HG03097 (cell line): ENCODE data around the gene TPRG1L.

ENCODE experiments used
- ATAC-seq: cut with Tn5 transposase; IDR thresholded peaks from one replicate; pipeline ENCODE4 v1.9.1; 2021; ENCODE audit not compliant: unreplicated experiment, low FRiP score

Gene TPRG1L

GRCh38 chr1:3641816-3642215, 17.0 kb downstream of the TPRG1L start:
- no peak for ATAC-seq

DNA sequence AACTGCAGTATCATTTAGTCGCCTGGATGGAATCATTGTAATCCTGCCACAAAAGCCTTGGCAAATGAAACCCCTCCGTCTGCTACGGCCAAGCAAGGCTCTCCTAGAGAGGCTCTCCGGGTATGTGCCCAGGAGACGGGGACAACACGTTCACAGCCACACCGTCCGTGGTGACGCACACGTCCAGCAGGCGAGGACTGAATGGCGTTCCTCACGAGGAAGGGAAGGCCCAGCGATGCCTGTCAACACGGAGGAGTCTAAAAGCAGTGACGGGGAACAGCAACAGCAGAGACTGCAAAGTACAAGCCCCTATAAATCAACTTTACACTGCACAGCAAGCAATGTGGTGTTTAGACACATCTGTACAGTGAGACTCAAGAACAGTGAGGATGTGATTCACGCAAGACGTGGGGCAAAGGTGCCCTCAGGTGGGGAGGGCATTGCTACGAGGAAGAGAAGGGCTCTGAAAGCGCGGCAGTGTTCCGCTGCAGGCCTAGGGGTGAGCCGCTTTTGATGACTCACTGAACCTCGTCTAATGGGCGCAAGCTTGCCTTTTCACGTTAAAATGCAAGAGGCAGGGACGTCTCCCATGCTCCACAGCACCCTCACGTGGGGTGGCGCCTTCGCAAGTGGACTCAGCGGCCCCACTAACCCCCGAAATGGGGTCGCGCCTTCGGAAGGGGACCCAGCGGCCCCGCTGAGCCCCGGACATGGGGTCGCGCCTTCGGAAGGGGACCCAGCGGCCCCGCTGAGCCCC, 18.3 kb downstream of the TPRG1L start:
- no peak for ATAC-seq

DNA sequence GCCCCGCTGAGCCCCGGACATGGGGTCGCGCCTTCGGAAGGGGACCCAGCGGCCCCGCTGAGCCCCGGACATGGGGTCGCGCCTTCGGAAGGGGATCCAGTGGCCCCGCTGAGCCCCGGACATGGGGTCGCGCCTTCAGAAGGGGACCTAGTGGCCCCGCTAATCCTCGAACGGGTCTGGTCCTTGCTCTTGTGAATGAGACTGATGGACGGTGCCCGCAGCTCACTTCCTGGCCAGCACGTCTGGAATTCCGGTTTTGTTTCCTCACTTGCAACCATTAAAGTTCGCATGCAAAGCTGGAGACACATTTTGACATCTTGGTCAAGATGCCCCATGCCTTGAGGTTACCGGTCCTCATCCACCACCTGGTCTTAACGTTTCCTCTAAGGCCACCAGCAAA, 19.5 kb downstream of the TPRG1L start:
- ATAC-seq = no peak

GRCh38 chr1:3645247-3645646, 20.4 kb downstream of the TPRG1L start:
- no peak for ATAC-seq

DNA sequence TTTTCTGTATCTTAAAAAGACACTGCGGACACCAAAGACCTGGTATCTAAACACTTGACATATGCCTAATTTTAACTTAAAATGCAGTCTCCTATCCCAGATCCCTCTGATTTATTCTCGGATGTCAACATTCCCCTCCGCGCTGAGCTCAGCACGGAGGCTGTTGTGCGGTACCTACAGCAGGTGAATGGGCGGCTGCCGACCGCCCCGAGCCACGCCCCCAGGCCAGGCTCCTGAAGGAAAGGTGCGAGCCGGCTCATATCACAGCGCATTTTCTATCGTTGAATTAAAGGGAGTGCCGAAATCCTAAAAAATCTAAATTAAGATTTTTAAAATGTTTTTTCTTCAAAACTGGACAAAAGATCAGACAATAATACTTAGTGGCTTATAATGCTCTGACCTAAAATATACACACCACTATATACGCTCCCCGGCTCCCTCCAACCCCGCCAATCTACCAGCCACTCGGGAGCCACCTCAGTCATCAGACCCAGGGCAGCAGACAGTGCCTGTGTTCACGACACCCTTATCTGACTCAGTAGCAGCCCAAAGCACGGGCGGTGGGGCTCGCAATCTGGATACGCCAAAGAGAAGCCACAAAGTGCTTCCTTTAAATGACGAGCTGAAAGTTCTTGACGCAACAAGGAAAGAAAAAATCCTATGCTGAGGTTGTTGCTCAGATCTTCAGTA, 21.0 kb downstream of the TPRG1L start:
- ATAC-seq = no peak

DNA sequence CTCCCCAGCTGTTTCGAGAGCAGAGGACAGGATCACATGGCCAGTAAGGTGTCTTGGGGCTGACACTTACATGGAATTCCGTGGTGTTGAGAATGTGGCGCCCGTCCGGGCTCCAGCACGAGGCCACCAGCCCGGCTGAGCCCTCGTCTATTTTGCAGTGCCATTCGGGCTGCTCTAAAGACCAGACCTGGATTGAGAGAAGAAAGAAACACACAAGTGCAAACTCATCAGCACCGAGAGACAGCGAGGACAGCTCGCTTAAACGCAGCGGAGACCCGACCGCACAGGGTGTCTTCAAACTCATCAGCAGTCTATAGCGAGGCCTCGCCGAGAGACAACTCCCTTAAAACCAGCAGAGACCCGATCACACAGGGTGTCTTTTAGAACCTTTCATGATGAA, 21.8 kb downstream of the TPRG1L start:
- ATAC-seq = no peak

GRCh38 chr1:3649342-3650247, 24.8 kb downstream of the TPRG1L start, which contains the start of gene WRAP73:
WRAP73 (minus strand) TSS chr1:3650103; CDS start chr1:3649999, 104 bp downstream.
- peak; percentile 82 for ATAC-seq

- no peak for ATAC-seq
These were observed 25.6 kb downstream of the TPRG1L start for GRCh38 chr1:3650248-3651025.

DNA sequence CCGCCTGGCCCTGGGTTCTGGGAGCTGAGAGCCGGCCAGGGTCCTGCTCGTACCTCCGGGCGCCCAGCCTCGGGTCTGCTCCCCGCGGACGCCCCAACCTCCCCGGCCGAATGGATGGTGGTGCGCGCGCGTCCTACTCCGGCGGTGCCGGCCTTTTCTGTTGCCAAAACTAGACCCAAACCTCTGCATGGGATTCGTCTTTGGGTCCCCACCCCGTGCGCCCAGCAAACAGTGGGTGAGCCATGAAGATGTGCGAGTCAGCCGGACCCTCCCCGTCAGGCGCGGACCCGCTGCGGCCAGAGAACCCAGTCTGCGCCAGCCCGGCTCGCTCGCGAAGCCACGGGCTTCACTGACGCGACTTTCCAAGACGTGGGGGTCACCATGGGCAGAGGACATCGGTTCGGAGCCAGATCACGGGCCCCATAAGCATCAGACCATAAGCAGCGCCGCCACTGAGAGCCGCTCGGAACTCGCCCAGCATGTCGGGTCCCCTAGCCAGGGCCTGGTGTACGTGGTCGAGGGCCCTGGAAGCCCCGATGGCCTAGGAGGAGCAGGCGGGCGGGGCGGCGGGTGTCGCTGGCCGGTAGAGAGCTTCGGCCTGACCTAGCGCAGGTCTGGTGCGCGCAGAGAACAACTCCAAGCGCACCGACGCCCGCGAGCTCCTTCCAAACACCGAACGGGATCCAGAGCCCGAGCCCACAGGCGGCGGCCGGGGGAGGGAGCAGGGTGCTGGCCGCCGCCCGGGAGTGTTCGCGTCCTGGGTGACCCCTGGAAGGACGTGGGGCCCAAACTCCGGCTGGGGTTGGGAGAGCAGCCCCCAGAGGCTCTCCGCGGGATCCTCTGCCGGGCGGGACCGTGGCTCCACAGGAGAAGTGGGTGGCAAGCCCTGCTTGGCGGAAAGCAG, 26.5 kb downstream of the TPRG1L start:
- ATAC-seq = no peak

DNA sequence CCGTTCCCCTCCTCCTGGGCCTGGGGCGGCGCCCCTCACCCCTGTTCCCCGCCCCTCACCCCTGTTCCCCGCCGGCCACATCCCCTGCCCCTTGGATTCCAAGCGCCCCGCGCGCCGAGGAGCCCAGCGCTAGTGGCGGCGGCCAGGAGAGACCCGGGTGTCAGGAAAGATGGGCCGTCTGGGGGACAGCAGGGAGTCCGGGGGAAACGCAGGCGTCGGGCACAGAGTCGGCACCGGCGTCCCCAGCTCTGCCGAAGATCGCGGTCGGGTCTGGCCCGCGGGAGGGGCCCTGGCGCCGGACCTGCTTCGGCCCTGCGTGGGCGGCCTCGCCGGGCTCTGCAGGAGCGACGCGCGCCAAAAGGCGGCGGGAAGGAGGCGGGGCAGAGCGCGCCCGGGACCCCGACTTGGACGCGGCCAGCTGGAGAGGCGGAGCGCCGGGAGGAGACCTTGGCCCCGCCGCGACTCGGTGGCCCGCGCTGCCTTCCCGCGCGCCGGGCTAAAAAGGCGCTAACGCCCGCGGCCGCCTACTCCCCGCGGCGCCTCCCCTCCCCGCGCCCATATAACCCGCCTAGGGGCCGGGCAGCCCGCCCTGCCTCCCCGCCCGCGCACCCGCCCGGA, 27.2 kb downstream of the TPRG1L start, which contains the start of gene TP73:
Gene TP73, plus strand, starts transcription at position 587 of the 618 bp plus-strand sequence. CDS start 29,850 bp downstream, outside the sequence.
- no peak for ATAC-seq

DNA sequence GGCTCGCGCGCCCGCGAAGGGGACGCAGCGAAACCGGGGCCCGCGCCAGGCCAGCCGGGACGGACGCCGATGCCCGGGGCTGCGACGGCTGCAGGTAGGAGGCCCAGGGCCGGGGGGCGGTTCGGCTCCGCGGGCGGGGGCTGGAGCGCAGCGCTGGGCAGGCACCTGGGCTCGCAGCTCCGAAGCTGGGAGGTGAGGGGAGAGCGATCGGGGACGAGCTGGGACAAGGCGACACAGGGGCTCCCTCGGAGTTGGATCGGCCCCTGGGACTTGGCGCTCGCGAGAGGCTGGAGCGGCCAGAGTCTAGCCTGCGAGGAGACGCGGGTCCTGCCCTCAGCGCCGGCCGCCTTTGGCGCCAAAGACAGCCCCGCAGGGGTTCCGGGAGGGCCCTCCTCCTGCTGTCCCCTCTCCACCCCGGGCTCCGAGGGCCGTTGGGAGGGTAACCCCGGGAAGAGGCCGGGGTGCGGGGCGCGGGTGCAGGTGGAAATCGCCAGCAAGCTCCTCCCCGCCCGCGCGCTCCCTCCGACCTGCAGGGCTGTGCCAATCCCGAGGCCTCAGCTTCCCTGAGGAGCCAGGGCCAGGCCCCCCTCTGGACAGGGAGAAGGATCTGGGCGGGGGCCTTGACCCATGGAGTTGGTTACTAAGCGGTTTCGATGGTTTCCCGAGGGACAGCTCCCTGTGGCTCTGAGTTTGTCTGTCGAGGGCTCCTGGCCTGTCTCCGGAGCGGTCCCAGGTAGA, 27.9 kb downstream of the TPRG1L start:
- ATAC-seq = no peak

DNA sequence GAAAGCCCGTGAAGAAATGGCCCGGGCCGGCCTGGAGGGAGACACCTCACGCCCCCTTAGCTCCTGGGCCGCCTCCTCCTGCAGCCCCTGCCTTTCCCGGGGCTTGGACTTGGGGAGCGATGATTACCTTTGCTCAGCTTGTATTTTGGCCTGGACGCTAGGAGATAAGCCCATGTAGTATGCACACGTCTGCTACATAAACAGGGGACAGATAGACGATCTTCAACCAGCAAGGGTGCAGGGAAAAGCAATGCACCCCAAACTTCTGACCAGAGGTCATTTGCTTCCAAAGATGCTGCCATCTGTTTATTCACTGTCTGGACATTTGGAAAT, 28.4 kb downstream of the TPRG1L start:
- ATAC-seq = no peak

- no peak for ATAC-seq
These were observed 29.9 kb downstream of the TPRG1L start for GRCh38 chr1:3654549-3655281.

DNA sequence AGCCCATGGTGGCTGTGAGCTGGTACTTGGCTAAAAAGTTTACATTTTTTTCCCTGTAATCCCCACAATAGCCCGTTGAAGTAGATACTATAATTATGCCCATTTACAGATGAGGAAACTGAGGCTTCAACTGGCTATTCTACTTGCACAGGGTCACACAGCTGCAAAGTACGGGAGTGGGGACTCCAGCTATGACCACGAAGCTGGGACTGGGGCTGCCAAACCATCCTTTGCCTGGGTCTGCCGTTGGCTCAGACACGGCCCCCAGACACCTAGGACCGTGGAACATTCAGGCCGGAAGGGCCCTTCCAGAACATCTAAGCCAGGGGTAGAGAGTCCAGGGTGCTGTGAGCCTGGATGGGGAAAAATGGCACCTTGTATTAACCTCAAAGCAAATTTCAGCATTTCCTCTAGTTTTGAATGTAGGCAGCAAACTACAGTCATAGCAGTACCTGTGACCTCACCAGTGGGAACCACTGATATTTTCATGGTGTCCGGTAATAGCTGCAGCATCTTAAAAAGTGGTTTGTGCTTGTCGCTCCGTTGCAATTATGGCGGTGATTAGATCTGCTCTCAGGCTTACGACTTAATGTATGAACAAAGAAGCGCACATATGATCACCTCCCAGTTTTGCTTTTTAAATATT, 31.8 kb downstream of the TPRG1L start:
- no peak for ATAC-seq

- ATAC-seq = no peak
These were observed 32.3 kb downstream of the TPRG1L start for GRCh38 chr1:3657096-3657475.

DNA sequence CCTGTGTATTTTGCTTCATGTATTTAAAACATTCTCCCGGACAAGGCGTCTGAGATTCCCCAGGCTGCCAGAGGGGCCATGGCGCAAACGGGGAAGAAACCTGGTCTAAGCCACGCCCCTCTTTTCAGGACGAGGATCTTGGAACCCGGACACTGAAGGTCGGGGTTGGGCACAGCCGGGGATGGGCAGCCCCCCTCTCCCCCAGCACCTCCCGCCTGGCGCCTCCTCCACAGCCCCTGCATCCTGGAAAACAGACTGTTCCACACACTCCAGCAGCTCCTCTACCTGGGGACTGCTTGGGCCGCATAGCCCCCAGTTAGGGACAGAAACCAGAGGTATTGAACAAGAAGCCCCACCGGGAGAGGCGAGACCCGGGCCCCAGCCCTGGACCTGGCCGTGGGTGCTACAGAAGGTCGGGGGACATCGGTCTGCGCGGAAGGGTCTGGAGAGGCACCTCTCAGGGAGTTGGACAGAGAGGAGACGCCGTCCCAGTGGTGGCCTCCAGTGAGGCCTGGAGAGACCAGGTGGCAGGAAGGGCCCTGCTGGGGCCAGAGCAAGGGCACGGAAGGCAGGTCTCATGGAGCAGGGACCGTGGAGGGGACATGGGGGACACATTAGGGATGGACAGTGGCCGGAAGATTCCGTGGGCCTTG, 32.9 kb downstream of the TPRG1L start:
- ATAC-seq = no peak

DNA sequence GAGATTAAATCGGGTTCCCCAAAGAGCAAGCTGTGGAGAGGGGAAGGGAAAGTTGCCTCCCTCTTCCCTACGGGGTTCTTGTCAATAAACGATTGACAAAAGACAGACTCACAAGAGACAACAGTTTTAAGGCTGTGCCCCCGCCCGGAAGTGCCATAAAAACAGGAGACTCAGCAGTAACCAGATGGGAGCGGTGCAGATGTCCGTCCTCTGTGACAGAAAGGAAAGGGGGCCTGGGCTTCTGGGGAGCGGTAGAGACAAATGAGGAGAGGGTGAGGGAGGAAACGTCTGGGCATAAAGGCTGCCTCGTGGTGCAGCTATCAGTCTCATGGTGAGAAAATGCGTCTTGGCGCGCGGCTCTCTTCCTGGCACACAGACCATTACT, 33.4 kb downstream of the TPRG1L start:
- ATAC-seq = no peak
